Transverse colon (tissue), 4 donors: ENCODE data around the gene TPRG1L. TPM values are rescaled to one million over a fixed set of nuclear protein-coding genes. Genes with fewer than 3 reads are reported as not detected.

Source experiments
- DNase-seq: peaks from one replicate; pipeline ENCODE4 v3.0.0-alpha.2; 2019
- H3K27ac ChIP-seq, 4 donors: fragments of 200-600 bp; sonication (generic); 2 replicates each; pipeline ENCODE4 v1.5.1; 2016 to 2018; ENCODE audit warnings: inconsistent platforms in 4 of 4
- H3K27me3 ChIP-seq: fragments of 200-600 bp; sonication (generic); 2 replicates; pipeline ENCODE4 v1.5.1; 2017; ENCODE audit warnings: inconsistent platforms
- H3K36me3 ChIP-seq, 4 donors: fragments of 200-600 bp; sonication (generic); 2 replicates each; pipeline ENCODE4 v1.5.1; 2017 to 2019; ENCODE audit warnings: inconsistent platforms in 4 of 4
- H3K4me1 ChIP-seq, 4 donors: fragments of 200-600 bp; sonication (generic); 2 replicates each; pipeline ENCODE4 v1.5.1; 2017 to 2020; ENCODE audit warnings: inconsistent platforms in 4 of 4
- H3K4me3 ChIP-seq, 4 donors: fragments of 200-600 bp; sonication (generic); 1 replicate in 1 of 4; 2 replicates in 3 of 4; pipeline versions ENCODE4 v1.5.1 to v1.6.1; 2017 to 2019; ENCODE audit warnings: inconsistent platforms in 4 of 4
- H3K9me3 ChIP-seq, 2 donors: fragments of 200-600 bp; sonication (generic); 2 replicates each; pipeline ENCODE4 v1.5.1; 2017 to 2019; ENCODE audit warnings: inconsistent platforms in 2 of 2
- EP300 ChIP-seq: sonication (generic); formaldehyde crosslinking; IDR thresholded peaks from one replicate; pipeline ENCODE4 v1.6.1; 2017; ENCODE audit warnings: antibody characterized with exemption, low read depth
- POLR2A ChIP-seq: fragments of 450-650 bp; IDR thresholded peaks from one replicate; pipeline ENCODE4 v1.6.1; 2016; ENCODE audit warnings: antibody characterized with exemption, mild to moderate bottlenecking, moderate library complexity
- POLR2AphosphoS5 ChIP-seq, 3 donors: sonication (generic); formaldehyde crosslinking; IDR thresholded peaks; one replicate each; pipeline ENCODE4 v1.6.1; 2016; ENCODE audit warnings: antibody characterized with exemption in 3 of 3
- WGBS, 2 donors: methylation state at CpG; one replicate each; pipeline ENCODE4 v1.1.5; 2018; ENCODE audit warnings: low coverage in 1 of 2; 5-methylcytosine and 5-hydroxymethylcytosine counted together
- in situ Hi-C, 4 donors: fragments of 200-750 bp; cut with MboI; loops; one replicate each; pipeline versions ENCODE4 v1.15.0 to v1.15.1; 2017; ENCODE audit warnings: low sequenced_read_pairs in 3 of 4, low pct_ligation_motif_present in 1 of 4, low pct_unique_long_range_greater_than_20kb in 1 of 4
- intact Hi-C: fragments of 100-400 bp; cut with DNase I; formaldehyde crosslinking; loops from one replicate; pipeline ENCODE4 v1.15.1; 2023; ENCODE audit warnings: low total_unique reads
- total RNA-seq, 4 donors: library from RNA; depleted of rRNA; stranded (reverse); fragments of >200 nt; gene quantifications; one replicate each; pipeline ENCODE4 v1.1.0, GENCODE V29; 2016
- TF ChIP-seq, protein P1 (sequence below), 5 experiments: fragments of 200-600 bp in 3 of 5; fragments of 450-650 bp in 2 of 5; sonication (generic) in 3 of 5; IDR thresholded peaks; 1 replicate in 2 of 5; 2 replicates in 3 of 5; pipeline ENCODE4 v1.5.1; 2016 to 2017; ENCODE audit warnings: antibody characterized with exemption in 5 of 5, inconsistent platforms in 3 of 5, mild to moderate bottlenecking in 2 of 5, moderate library complexity in 1 of 5

TPRG1L gene
- total RNA-seq, 4 donors from 2014 or later = 24.5 to 86.8 (median 56.0) TPM

DNA sequence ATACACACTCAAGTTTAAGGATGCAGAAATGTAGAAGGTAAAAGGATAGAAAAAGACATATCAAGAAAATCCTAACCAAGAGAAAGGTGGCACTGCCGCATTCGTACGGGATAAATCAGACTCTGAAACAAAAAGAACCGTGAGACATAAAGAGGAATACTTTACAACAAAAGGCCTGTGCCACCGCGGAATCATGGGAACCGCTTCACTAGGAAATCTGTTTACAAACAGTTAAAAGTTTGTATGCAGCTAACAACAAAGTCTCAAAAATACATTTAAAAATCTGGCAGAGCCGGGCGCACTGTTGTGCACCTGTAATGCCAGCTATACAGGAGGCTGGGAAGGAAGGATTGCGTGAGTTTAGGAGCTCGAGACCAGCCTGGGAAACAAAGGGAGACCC, 17.0 kb downstream of the TPRG1L start:
- Histone ChIP-seq H3K36me3 (peaks cover 0 to 34% (median 15%) of the 10 kb centered on the region in 4 donors), H3K4me3 (no peak overlapping the region), H3K9me3 (no peaks in the 10 kb centered on the region), H3K4me1 (no peaks in the 10 kb centered on the region), H3K27ac (no peak overlapping the region), H3K27me3 (no peaks in the 10 kb centered on the region)
- TF ChIP-seq POLR2AphosphoS5 (IDR thresholded peaks at IDR 0.05) (no peak), EP300 (no peak)
- 91 to 96% methylated on average over 11 of the region's 11 CpGs for WGBS, 2 donors
- no peak for DNase-seq
- in situ Hi-C loops = no loop called here
- intact Hi-C loops = no loop called here

DNA sequence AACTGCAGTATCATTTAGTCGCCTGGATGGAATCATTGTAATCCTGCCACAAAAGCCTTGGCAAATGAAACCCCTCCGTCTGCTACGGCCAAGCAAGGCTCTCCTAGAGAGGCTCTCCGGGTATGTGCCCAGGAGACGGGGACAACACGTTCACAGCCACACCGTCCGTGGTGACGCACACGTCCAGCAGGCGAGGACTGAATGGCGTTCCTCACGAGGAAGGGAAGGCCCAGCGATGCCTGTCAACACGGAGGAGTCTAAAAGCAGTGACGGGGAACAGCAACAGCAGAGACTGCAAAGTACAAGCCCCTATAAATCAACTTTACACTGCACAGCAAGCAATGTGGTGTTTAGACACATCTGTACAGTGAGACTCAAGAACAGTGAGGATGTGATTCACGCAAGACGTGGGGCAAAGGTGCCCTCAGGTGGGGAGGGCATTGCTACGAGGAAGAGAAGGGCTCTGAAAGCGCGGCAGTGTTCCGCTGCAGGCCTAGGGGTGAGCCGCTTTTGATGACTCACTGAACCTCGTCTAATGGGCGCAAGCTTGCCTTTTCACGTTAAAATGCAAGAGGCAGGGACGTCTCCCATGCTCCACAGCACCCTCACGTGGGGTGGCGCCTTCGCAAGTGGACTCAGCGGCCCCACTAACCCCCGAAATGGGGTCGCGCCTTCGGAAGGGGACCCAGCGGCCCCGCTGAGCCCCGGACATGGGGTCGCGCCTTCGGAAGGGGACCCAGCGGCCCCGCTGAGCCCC, 18.3 kb downstream of the TPRG1L start:
- DNase-seq = no peak
- WGBS, 2 donors = 94 to 100% methylated on average over 1 to 36 of the region's 43 CpGs
- H3K36me3 ChIP-seq = peaks cover 0 to 26% (median 11%) of the 10 kb centered on the region in 4 donors

DNA sequence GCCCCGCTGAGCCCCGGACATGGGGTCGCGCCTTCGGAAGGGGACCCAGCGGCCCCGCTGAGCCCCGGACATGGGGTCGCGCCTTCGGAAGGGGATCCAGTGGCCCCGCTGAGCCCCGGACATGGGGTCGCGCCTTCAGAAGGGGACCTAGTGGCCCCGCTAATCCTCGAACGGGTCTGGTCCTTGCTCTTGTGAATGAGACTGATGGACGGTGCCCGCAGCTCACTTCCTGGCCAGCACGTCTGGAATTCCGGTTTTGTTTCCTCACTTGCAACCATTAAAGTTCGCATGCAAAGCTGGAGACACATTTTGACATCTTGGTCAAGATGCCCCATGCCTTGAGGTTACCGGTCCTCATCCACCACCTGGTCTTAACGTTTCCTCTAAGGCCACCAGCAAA, 19.5 kb downstream of the TPRG1L start:
- peaks cover 0 to 21% (median 8%) of the 10 kb centered on the region in 4 donors for H3K36me3 ChIP-seq

More for the DNA sequence above, 18.3 kb downstream of the TPRG1L start:
- no peak overlapping the region for H3K4me3 ChIP-seq
- in situ Hi-C loops = no loop called here
- H3K4me1 ChIP-seq = no peaks in the 10 kb centered on the region
- H3K27me3 ChIP-seq = no peaks in the 10 kb centered on the region
- TF ChIP-seq POLR2AphosphoS5 (IDR thresholded peaks at IDR 0.05) (no peak), POLR2A (no peak)
- TF ChIP-seq, protein P1, sequence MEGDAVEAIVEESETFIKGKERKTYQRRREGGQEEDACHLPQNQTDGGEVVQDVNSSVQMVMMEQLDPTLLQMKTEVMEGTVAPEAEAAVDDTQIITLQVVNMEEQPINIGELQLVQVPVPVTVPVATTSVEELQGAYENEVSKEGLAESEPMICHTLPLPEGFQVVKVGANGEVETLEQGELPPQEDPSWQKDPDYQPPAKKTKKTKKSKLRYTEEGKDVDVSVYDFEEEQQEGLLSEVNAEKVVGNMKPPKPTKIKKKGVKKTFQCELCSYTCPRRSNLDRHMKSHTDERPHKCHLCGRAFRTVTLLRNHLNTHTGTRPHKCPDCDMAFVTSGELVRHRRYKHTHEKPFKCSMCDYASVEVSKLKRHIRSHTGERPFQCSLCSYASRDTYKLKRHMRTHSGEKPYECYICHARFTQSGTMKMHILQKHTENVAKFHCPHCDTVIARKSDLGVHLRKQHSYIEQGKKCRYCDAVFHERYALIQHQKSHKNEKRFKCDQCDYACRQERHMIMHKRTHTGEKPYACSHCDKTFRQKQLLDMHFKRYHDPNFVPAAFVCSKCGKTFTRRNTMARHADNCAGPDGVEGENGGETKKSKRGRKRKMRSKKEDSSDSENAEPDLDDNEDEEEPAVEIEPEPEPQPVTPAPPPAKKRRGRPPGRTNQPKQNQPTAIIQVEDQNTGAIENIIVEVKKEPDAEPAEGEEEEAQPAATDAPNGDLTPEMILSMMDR (IDR thresholded peaks at IDR 0.05) = no peak
- intact Hi-C loops = no loop called here
- H3K27ac ChIP-seq = no peak overlapping the region
- H3K9me3 ChIP-seq = no peaks in the 10 kb centered on the region

DNA sequence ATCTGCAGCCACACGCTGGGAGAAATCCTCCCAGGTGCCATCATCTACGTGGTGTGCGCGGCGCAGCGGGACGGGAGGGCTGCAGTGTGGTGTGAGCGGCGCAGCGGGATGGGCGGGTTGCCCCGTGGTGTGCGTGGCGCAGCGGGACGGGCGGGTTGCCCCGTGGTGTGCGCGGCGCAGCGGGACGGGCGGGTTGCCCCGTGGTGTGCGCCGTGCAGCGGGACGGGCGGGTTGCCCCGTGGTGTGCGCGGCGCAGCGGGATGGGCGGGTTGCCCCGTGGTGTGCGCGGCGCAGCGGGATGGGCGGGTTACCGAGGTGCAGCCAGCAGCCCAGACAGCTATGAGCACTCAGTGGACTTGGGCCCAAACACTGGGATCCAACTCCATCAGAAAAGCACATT, 20.4 kb downstream of the TPRG1L start:
- Histone ChIP-seq H3K27ac (no peak overlapping the region), H3K27me3 (peaks cover 2% of the 10 kb centered on the region), H3K4me3 (no peak overlapping the region), H3K36me3 (peaks cover 0 to 15% (median 7%) of the 10 kb centered on the region in 4 donors), H3K4me1 (peaks cover 5 to 15% (median 11%) of the 10 kb centered on the region in 4 donors), H3K9me3 (no peaks in the 10 kb centered on the region)
- no peak for TF ChIP-seq POLR2AphosphoS5 (IDR thresholded peaks at IDR 0.05)
- TF ChIP-seq, protein P1 (IDR thresholded peaks at IDR 0.05) = no peak
- no peak for TF ChIP-seq POLR2A
- no peak for TF ChIP-seq EP300
- no peak for DNase-seq
- WGBS, 2 donors = 96 to 99% methylated on average over 12 to 22 of the region's 43 CpGs
- in situ Hi-C loops (no loop called here), intact Hi-C loops (no loop called here)

More for the DNA sequence above, 19.5 kb downstream of the TPRG1L start:
- DNase-seq = no peak
- TF ChIP-seq POLR2A (no peak), POLR2AphosphoS5 (IDR thresholded peaks at IDR 0.05) (no peak), EP300 (no peak)
- TF ChIP-seq, protein P1 (IDR thresholded peaks at IDR 0.05) = no peak
- 95% methylated on average over 13 of the region's 25 CpGs; no CpG with 5 or more reads in 1 of the 2 donors for WGBS, 2 donors
- Histone ChIP-seq H3K27me3 (no peaks in the 10 kb centered on the region), H3K27ac (no peak overlapping the region), H3K4me1 (peaks cover 3 to 11% (median 8%) of the 10 kb centered on the region in 4 donors), H3K9me3 (no peaks in the 10 kb centered on the region), H3K4me3 (no peak overlapping the region)
- in situ Hi-C loops = no loop called here
- intact Hi-C loops = no loop called here
